ENCODE measurements around the gene MEF2A. TPM values are rescaled to one million over a fixed set of nuclear protein-coding genes. Genes with fewer than 3 reads are reported as not detected.
"Not testable (repeated sequence)": the region's sequence is repeated elsewhere in the genome, so short reads cannot be mapped to it uniquely, and the experiment has no call there.

The MEF2A gene
- total RNA-seq, 2 experiments from 2014 or later = 16.5 to 20.9 TPM

- H3K36me3 Mint-ChIP-seq (ENCODE audit: low read depth) = peaks cover 22% of the 10 kb centered on the region
- ATAC-seq (peak; percentile 55), DNase-seq (peak; percentile 11)
- peaks cover 9% of the 10 kb centered on the region for H3K4me1 Mint-ChIP-seq
- peak overlapping the region; percentile 4 for H3K27ac Mint-ChIP-seq
- no peaks in the 10 kb centered on the region for H3K27me3 Mint-ChIP-seq
- ChIA-PET POLR2A (interaction anchor here (0.7 kb wide), 1 partner anchor 108 kb away, joined by 3 read pairs; no protein-coding TSS in a partner anchor), CTCF (interaction anchor here (1.0 kb wide), 1 partner anchor 9 kb away, joined by 3 read pairs; no protein-coding TSS in a partner anchor)
- H3K4me3 Mint-ChIP-seq = no peak overlapping the region
- intact Hi-C loops (cut with DNase I, micrococcal nuclease) = no loop called here
- peaks cover 1% of the 10 kb centered on the region for H3K9me3 Mint-ChIP-seq (ENCODE audit: low read depth)
These were observed 85.4 kb downstream of the MEF2A start for GRCh38 chr15:99651023-99651807.

GRCh38 chr15:99656205-99656604 is 90.4 kb downstream of the MEF2A start:
- intact Hi-C loops (cut with DNase I, micrococcal nuclease) = no loop called here
- Mint-ChIP-seq H3K4me3 (no peak overlapping the region), H3K36me3 (ENCODE audit: low read depth) (peaks cover 6% of the 10 kb centered on the region), H3K4me1 (peaks cover 12% of the 10 kb centered on the region), H3K27ac (no peak overlapping the region), H3K27me3 (no peaks in the 10 kb centered on the region), H3K9me3 (ENCODE audit: low read depth) (no peaks in the 10 kb centered on the region)
- DNase-seq (no peak), ATAC-seq (no peak)
- POLR2A ChIA-PET = no interaction called here
- CTCF ChIA-PET = interaction anchor here (0.8 kb wide), 1 partner anchor 672 kb away, joined by 3 read pairs; no protein-coding TSS in a partner anchor

GRCh38 chr15:99657996-99658395 is 92.2 kb downstream of the MEF2A start:
- no peaks in the 10 kb centered on the region for H3K9me3 Mint-ChIP-seq (ENCODE audit: low read depth)
- H3K36me3 Mint-ChIP-seq (ENCODE audit: low read depth) = peaks cover 6% of the 10 kb centered on the region
- ChIA-PET POLR2A (interaction anchor here (0.6 kb wide), 1 partner anchor 7 kb away, joined by 3 read pairs; no protein-coding TSS in a partner anchor), CTCF (interaction anchor here (0.7 to 0.8 kb wide), 2 partner anchors 110 to 506 kb away, joined by 3 to 7 read pairs; no protein-coding TSS in a partner anchor)
- no peak overlapping the region for H3K27ac Mint-ChIP-seq
- DNase-seq (no peak), ATAC-seq (no peak)
- H3K27me3 Mint-ChIP-seq = no peaks in the 10 kb centered on the region
- intact Hi-C loops (cut with DNase I, micrococcal nuclease) = no loop called here
- H3K4me1 Mint-ChIP-seq = peaks cover 8% of the 10 kb centered on the region
- no peak overlapping the region for H3K4me3 Mint-ChIP-seq

- H3K4me3 Mint-ChIP-seq = no peak overlapping the region
- ChIA-PET POLR2A (interaction anchor here (0.9 kb wide), 1 partner anchor 98 kb away, joined by 3 read pairs; the partner anchor contains the start of gene MEF2A), CTCF (interaction anchor here (0.8 kb wide), 1 partner anchor 15 kb away, joined by 3 read pairs; no protein-coding TSS in a partner anchor)
These were observed 97.1 kb downstream of the MEF2A start for GRCh38 chr15:99662903-99663302.

GRCh38 chr15:99666073-99666472 is 100.3 kb downstream of the MEF2A start:
- H3K36me3 Mint-ChIP-seq (ENCODE audit: low read depth) = peaks cover 17% of the 10 kb centered on the region
- H3K4me1 Mint-ChIP-seq; H3K27me3 Mint-ChIP-seq; H3K27ac Mint-ChIP-seq; intact Hi-C loops (cut with DNase I, micrococcal nuclease); H3K4me3 Mint-ChIP-seq; CTCF ChIA-PET; H3K9me3 Mint-ChIP-seq (ENCODE audit: low read depth); DNase-seq; POLR2A ChIA-PET; ATAC-seq: not testable (repeated sequence)

More at GRCh38 chr15:99662903-99663302, 97.1 kb downstream of the MEF2A start:
- ATAC-seq = no peak
- Mint-ChIP-seq H3K9me3 (ENCODE audit: low read depth) (no peaks in the 10 kb centered on the region), H3K27me3 (no peaks in the 10 kb centered on the region), H3K27ac (no peak overlapping the region), H3K36me3 (ENCODE audit: low read depth) (peaks cover 17% of the 10 kb centered on the region), H3K4me1 (no peaks in the 10 kb centered on the region)
- intact Hi-C loops (cut with DNase I, micrococcal nuclease) = no loop called here
- no peak for DNase-seq

GRCh38 chr15:99668533-99669182 is 102.9 kb downstream of the MEF2A start:
- H3K4me1 Mint-ChIP-seq = no peaks in the 10 kb centered on the region
- H3K4me3 Mint-ChIP-seq = no peak overlapping the region
- ChIA-PET POLR2A (no interaction called here), CTCF (interaction anchor here (1.0 to 1.4 kb wide), 3 partner anchors 9 to 35 kb away, joined by 3 to 5 read pairs (median 5); no protein-coding TSS in a partner anchor)
- DNase-seq = no peak
- no peaks in the 10 kb centered on the region for H3K27me3 Mint-ChIP-seq
- ATAC-seq = no peak
- no peaks in the 10 kb centered on the region for H3K9me3 Mint-ChIP-seq (ENCODE audit: low read depth)
- intact Hi-C loops (cut with DNase I, micrococcal nuclease) = no loop called here
- H3K36me3 Mint-ChIP-seq (ENCODE audit: low read depth) = peaks cover 23% of the 10 kb centered on the region
- H3K27ac Mint-ChIP-seq = no peak overlapping the region

- no peaks in the 10 kb centered on the region for H3K4me1 Mint-ChIP-seq
- no peaks in the 10 kb centered on the region for H3K9me3 Mint-ChIP-seq (ENCODE audit: low read depth)
- ChIA-PET POLR2A (interaction anchor here (0.6 kb wide), 1 partner anchor 344 kb away, joined by 3 read pairs; no protein-coding TSS in a partner anchor), CTCF (interaction anchor here (1.0 to 1.4 kb wide), 4 partner anchors 10 to 354 kb away, joined by 3 to 5 read pairs (median 4); no protein-coding TSS in a partner anchor)
- no peak overlapping the region for H3K27ac Mint-ChIP-seq
- DNase-seq (no peak), ATAC-seq (no peak)
- intact Hi-C loops (cut with DNase I, micrococcal nuclease) = no loop called here
- H3K27me3 Mint-ChIP-seq = no peaks in the 10 kb centered on the region
- H3K36me3 Mint-ChIP-seq (ENCODE audit: low read depth) = peaks cover 21% of the 10 kb centered on the region
- no peak overlapping the region for H3K4me3 Mint-ChIP-seq
These were observed 103.5 kb downstream of the MEF2A start for GRCh38 chr15:99669250-99669649.

- no peak overlapping the region for H3K4me3 Mint-ChIP-seq
- peaks cover 28% of the 10 kb centered on the region for H3K36me3 Mint-ChIP-seq (ENCODE audit: low read depth)
- H3K9me3 Mint-ChIP-seq (ENCODE audit: low read depth) = no peaks in the 10 kb centered on the region
- no peaks in the 10 kb centered on the region for H3K27me3 Mint-ChIP-seq
- ChIA-PET POLR2A (no interaction called here), CTCF (interaction anchor here (0.7 to 1.0 kb wide), 2 partner anchors 18 to 106 kb away, joined by 3 read pairs; no protein-coding TSS in a partner anchor)
- H3K4me1 Mint-ChIP-seq = no peaks in the 10 kb centered on the region
- DNase-seq (no peak), ATAC-seq (no peak)
- intact Hi-C loops (cut with DNase I, micrococcal nuclease) = no loop called here
- H3K27ac Mint-ChIP-seq = no peak overlapping the region
These were observed 106.3 kb downstream of the MEF2A start for GRCh38 chr15:99671926-99672635.

GRCh38 chr15:99673111-99673510 is 107.3 kb downstream of the MEF2A start:
- peaks cover 33% of the 10 kb centered on the region for H3K36me3 Mint-ChIP-seq (ENCODE audit: low read depth)
- peaks cover 6% of the 10 kb centered on the region for H3K4me1 Mint-ChIP-seq
- intact Hi-C loops (cut with DNase I, micrococcal nuclease) = no loop called here
- ATAC-seq = no peak
- no peak overlapping the region for H3K4me3 Mint-ChIP-seq
- no peaks in the 10 kb centered on the region for H3K27me3 Mint-ChIP-seq
- POLR2A ChIA-PET = no interaction called here
- DNase-seq = no peak
- H3K27ac Mint-ChIP-seq = no peak overlapping the region
- no peaks in the 10 kb centered on the region for H3K9me3 Mint-ChIP-seq (ENCODE audit: low read depth)
- CTCF ChIA-PET = interaction anchor here (1.0 kb wide), 1 partner anchor 17 kb away, joined by 3 read pairs; no protein-coding TSS in a partner anchor

- POLR2A ChIA-PET = no interaction called here
- no peak overlapping the region for H3K27ac Mint-ChIP-seq
- DNase-seq = no peak
- peaks cover 6% of the 10 kb centered on the region for H3K4me1 Mint-ChIP-seq
- no peaks in the 10 kb centered on the region for H3K9me3 Mint-ChIP-seq (ENCODE audit: low read depth)
- peaks cover 41% of the 10 kb centered on the region for H3K36me3 Mint-ChIP-seq (ENCODE audit: low read depth)
- ATAC-seq = no peak
- H3K27me3 Mint-ChIP-seq = no peaks in the 10 kb centered on the region
- CTCF ChIA-PET = no interaction called here
- no peak overlapping the region for H3K4me3 Mint-ChIP-seq
- intact Hi-C loops (cut with DNase I, micrococcal nuclease) = no loop called here
These were observed 108.5 kb downstream of the MEF2A start for GRCh38 chr15:99674279-99674678.

GRCh38 chr15:99677540-99678134 is 111.9 kb downstream of the MEF2A start:
- ChIA-PET CTCF (no interaction called here), POLR2A (no interaction called here)
- Mint-ChIP-seq H3K4me1 (peaks cover 19% of the 10 kb centered on the region), H3K27me3 (no peaks in the 10 kb centered on the region), H3K36me3 (ENCODE audit: low read depth) (peaks cover 31% of the 10 kb centered on the region), H3K9me3 (ENCODE audit: low read depth) (no peaks in the 10 kb centered on the region), H3K27ac (no peak overlapping the region), H3K4me3 (no peak overlapping the region)
- intact Hi-C loops (cut with DNase I, micrococcal nuclease) = no loop called here
- no peak for DNase-seq
- ATAC-seq = no peak

All from activated CD4-positive, alpha-beta T cell treated with anti-CD3 and anti-CD28 coated beads for 36 hours (primary cell).